ENCODE results near the gene AAR2. TPM values are rescaled to one million over a fixed set of nuclear protein-coding genes. Genes with fewer than 3 reads are reported as not detected.

AAR2 gene
- total and polyA plus RNA-seq, 4 donors, result 14.1 to 17.9 (median 17.4) TPM

- H3K9me3 ChIP-seq (ENCODE audit: control insufficient read depth in 4 of 4, low read length in 3 of 4), result no peaks in the 10 kb centered on the region
- no peaks in the 10 kb centered on the region for H3K36me3 ChIP-seq (ENCODE audit: control insufficient read depth in 4 of 4, insufficient read depth in 3 of 4, low read depth in 1 of 4, low read length in 3 of 4)
- no peak overlapping the region for H3K9ac ChIP-seq (ENCODE audit: low read depth in 1 of 2, low read length in 2 of 2)
- no peak overlapping the region for H3K4me3 ChIP-seq (ENCODE audit: low read depth in 1 of 3, low read length in 3 of 3)
- H3K27me3 ChIP-seq (ENCODE audit: control insufficient read depth in 4 of 4, insufficient read depth in 4 of 4, low read length in 3 of 4), result no peaks in the 10 kb centered on the region
- TF ChIP-seq JUND (IDR thresholded peaks at IDR 0.05) (no peak), FOXA1 (IDR thresholded peaks at IDR 0.05) (no peak), NR2F2 (IDR thresholded peaks at IDR 0.05) (no peak), HNF4G (IDR thresholded peaks at IDR 0.05) (no peak), GABPA (IDR thresholded peaks at IDR 0.05 in 1 of 2, conservative IDR thresholded peaks at IDR 0.05 in 1 of 2) (no peak), HNF4A (conservative IDR thresholded peaks at IDR 0.05) (no peak), FOXA2 (IDR thresholded peaks at IDR 0.05) (no peak)
- TF ChIP-seq, protein P1, sequence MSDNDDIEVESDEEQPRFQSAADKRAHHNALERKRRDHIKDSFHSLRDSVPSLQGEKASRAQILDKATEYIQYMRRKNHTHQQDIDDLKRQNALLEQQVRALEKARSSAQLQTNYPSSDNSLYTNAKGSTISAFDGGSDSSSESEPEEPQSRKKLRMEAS (IDR thresholded peaks at IDR 0.05), result no peak
- no peak for DNase-seq (ENCODE audit: low spot score)
- no peak overlapping the region for H3K27ac ChIP-seq (ENCODE audit: low read depth in 1 of 2, low read length in 2 of 2)
- H3K4me1 ChIP-seq (ENCODE audit: control insufficient read depth in 4 of 4, insufficient read depth in 4 of 4, low read length in 3 of 4), result no peaks in the 10 kb centered on the region
- WGBS, result 84% methylated on average over 1 of the region's 1 CpG
Measured at GRCh38 chr20:36200451-36200850, 35.8 kb upstream of the AAR2 start.

DNA sequence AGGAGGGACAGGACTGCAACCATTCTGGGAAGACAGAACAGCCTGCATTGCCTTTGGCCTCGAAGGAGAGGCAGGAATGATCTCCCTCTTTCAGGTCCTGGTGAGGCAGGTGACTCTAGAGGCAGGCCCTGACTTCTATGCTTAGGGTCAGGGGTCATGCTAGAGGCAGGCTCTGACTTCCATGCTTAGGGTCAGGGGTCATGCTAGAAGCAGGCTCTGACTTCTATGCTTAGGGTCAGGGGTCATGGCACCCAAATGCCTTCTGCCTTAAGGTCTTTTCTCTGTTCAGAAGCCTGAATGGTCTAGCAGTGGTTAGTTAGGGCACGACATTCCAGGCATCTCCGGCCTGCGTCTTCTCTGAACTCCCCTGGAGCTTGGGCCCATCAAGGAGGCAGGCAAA lies 35.1 kb upstream of the AAR2 start:
- WGBS, result 85% methylated on average over 4 of the region's 4 CpGs
- no peak for DNase-seq (ENCODE audit: low spot score)

More for the DNA sequence above, 35.1 kb upstream of the AAR2 start:
- H3K9me3 ChIP-seq (ENCODE audit: control insufficient read depth in 4 of 4, low read length in 3 of 4), result no peaks in the 10 kb centered on the region
- H3K27me3 ChIP-seq (ENCODE audit: control insufficient read depth in 4 of 4, insufficient read depth in 4 of 4, low read length in 3 of 4), result no peaks in the 10 kb centered on the region
- no peak overlapping the region for H3K27ac ChIP-seq (ENCODE audit: low read depth in 1 of 2, low read length in 2 of 2)
- TF ChIP-seq GABPA (IDR thresholded peaks at IDR 0.05 in 1 of 2, conservative IDR thresholded peaks at IDR 0.05 in 1 of 2) (no peak), FOXA1 (IDR thresholded peaks at IDR 0.05) (no peak), NR2F2 (IDR thresholded peaks at IDR 0.05) (no peak), EGR1 (IDR thresholded peaks at IDR 0.05; ENCODE audit: low read depth in 2 of 2) (no peak), RAD21 (IDR thresholded peaks at IDR 0.05) (no peak), JUND (IDR thresholded peaks at IDR 0.05) (no peak), TAF1 (conservative IDR thresholded peaks at IDR 0.05) (no peak), SP1 (IDR thresholded peaks at IDR 0.05) (no peak), HNF4A (conservative IDR thresholded peaks at IDR 0.05) (no peak), HNF4G (IDR thresholded peaks at IDR 0.05) (no peak), RXRA (IDR thresholded peaks at IDR 0.05) (no peak)
- TF ChIP-seq, protein P2, sequence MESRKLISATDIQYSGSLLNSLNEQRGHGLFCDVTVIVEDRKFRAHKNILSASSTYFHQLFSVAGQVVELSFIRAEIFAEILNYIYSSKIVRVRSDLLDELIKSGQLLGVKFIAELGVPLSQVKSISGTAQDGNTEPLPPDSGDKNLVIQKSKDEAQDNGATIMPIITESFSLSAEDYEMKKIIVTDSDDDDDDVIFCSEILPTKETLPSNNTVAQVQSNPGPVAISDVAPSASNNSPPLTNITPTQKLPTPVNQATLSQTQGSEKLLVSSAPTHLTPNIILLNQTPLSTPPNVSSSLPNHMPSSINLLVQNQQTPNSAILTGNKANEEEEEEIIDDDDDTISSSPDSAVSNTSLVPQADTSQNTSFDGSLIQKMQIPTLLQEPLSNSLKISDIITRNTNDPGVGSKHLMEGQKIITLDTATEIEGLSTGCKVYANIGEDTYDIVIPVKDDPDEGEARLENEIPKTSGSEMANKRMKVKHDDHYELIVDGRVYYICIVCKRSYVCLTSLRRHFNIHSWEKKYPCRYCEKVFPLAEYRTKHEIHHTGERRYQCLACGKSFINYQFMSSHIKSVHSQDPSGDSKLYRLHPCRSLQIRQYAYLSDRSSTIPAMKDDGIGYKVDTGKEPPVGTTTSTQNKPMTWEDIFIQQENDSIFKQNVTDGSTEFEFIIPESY (IDR thresholded peaks at IDR 0.05), result no peak
- TF ChIP-seq, protein P3, sequence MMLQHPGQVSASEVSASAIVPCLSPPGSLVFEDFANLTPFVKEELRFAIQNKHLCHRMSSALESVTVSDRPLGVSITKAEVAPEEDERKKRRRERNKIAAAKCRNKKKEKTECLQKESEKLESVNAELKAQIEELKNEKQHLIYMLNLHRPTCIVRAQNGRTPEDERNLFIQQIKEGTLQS (IDR thresholded peaks at IDR 0.05), result no peak
- TF ChIP-seq, protein P4, sequence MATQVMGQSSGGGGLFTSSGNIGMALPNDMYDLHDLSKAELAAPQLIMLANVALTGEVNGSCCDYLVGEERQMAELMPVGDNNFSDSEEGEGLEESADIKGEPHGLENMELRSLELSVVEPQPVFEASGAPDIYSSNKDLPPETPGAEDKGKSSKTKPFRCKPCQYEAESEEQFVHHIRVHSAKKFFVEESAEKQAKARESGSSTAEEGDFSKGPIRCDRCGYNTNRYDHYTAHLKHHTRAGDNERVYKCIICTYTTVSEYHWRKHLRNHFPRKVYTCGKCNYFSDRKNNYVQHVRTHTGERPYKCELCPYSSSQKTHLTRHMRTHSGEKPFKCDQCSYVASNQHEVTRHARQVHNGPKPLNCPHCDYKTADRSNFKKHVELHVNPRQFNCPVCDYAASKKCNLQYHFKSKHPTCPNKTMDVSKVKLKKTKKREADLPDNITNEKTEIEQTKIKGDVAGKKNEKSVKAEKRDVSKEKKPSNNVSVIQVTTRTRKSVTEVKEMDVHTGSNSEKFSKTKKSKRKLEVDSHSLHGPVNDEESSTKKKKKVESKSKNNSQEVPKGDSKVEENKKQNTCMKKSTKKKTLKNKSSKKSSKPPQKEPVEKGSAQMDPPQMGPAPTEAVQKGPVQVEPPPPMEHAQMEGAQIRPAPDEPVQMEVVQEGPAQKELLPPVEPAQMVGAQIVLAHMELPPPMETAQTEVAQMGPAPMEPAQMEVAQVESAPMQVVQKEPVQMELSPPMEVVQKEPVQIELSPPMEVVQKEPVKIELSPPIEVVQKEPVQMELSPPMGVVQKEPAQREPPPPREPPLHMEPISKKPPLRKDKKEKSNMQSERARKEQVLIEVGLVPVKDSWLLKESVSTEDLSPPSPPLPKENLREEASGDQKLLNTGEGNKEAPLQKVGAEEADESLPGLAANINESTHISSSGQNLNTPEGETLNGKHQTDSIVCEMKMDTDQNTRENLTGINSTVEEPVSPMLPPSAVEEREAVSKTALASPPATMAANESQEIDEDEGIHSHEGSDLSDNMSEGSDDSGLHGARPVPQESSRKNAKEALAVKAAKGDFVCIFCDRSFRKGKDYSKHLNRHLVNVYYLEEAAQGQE (IDR thresholded peaks at IDR 0.05), result no peak
- TF ChIP-seq, protein P1 (IDR thresholded peaks at IDR 0.05), result no peak
- H3K9ac ChIP-seq (ENCODE audit: low read depth in 1 of 2, low read length in 2 of 2), result no peak overlapping the region
- no peak overlapping the region for H3K4me3 ChIP-seq (ENCODE audit: low read depth in 1 of 3, low read length in 3 of 3)
- no peaks in the 10 kb centered on the region for H3K4me1 ChIP-seq (ENCODE audit: control insufficient read depth in 4 of 4, insufficient read depth in 4 of 4, low read length in 3 of 4)
- H3K36me3 ChIP-seq (ENCODE audit: control insufficient read depth in 4 of 4, insufficient read depth in 3 of 4, low read depth in 1 of 4, low read length in 3 of 4), result no peaks in the 10 kb centered on the region
